K562 (cell line): ENCODE measurements around the gene ALG14. TPM values are rescaled to one million over a fixed set of nuclear protein-coding genes. Genes with fewer than 3 reads are reported as not detected.

Experiments used
- BACH1 ChIP-seq: fragments of 200-800 bp; sonication (Bioruptor generic); IDR thresholded peaks from 2 replicates; pipeline ENCODE4 v1.6.1; 2016; ENCODE audit warnings: missing genetic modification characterization, missing compliant biosample characterization
- E2F8 ChIP-seq: fragments of 450-650 bp; IDR thresholded peaks from 2 replicates; pipeline ENCODE4 v1.7.1; 2018; ENCODE audit warnings: mild to moderate bottlenecking, low read depth; ENCODE audit not compliant: partially characterized antibody
- ETV6 ChIP-seq, 3 experiments: fragments of 150-350 bp in 1 of 3; sonication (generic) in 1 of 3; formaldehyde crosslinking in 1 of 3; IDR thresholded peaks; 2 replicates each; pipeline versions ENCODE4 v1.6.1 to v1.8.0; 2014 to 2022; ENCODE audit warnings: borderline replicate concordance in 2 of 3, low read depth in 2 of 3, antibody characterized with exemption in 1 of 3, low read length in 1 of 3, mild to moderate bottlenecking in 1 of 3, missing genetic modification reagents in 1 of 3
- KAT7 ChIP-seq: sonication (generic); formaldehyde crosslinking; IDR thresholded peaks from 2 replicates; pipeline ENCODE4 v1.8.0; 2022; ENCODE audit warnings: missing genetic modification reagents, mild to moderate bottlenecking, borderline replicate concordance
- KDM4B ChIP-seq, 2 experiments: fragments of 450-650 bp in 1 of 2; sonication (generic) in 1 of 2; IDR thresholded peaks; 2 replicates each; pipeline ENCODE4 v1.6.1; 2016 to 2017; ENCODE audit warnings: borderline replicate concordance in 2 of 2, antibody characterized with exemption in 1 of 2, low read depth in 1 of 2, mild to moderate bottlenecking in 1 of 2
- KLF1 ChIP-seq: fragments of 450-650 bp; IDR thresholded peaks from 2 replicates; pipeline ENCODE4 v1.6.1; 2016; ENCODE audit warnings: missing genetic modification characterization, missing compliant biosample characterization
- PPARD ChIP-seq: fragments of 250-450 bp; sonication (Bioruptor Pico); IDR thresholded peaks from 2 replicates; pipeline ENCODE4 v1.8.0; 2022; ENCODE audit warnings: inconsistent platforms, mild to moderate bottlenecking, moderate library complexity
- TAF9B ChIP-seq: fragments of 450-650 bp; IDR thresholded peaks from 2 replicates; pipeline ENCODE4 v1.6.1; 2018; ENCODE audit warnings: mild to moderate bottlenecking; ENCODE audit not compliant: partially characterized antibody
- TSHZ1 ChIP-seq: fragments of 250-450 bp; sonication (Bioruptor Pico); IDR thresholded peaks from 2 replicates; pipeline ENCODE4 v1.4.0; 2020; ENCODE audit warnings: mild to moderate bottlenecking, moderate library complexity
- ZZZ3 ChIP-seq: fragments of 450-650 bp; IDR thresholded peaks from 2 replicates; pipeline ENCODE4 v1.6.1; 2016; ENCODE audit warnings: antibody characterized with exemption, mild to moderate bottlenecking, moderate library complexity
- polyA plus RNA-seq, 8 experiments: library from polyadenylated mRNA; depleted of rRNA in 4 of 8; stranded (reverse) in 5 of 8; unstranded in 3 of 8; fragments of >200 nt; fragmentation: Nextera tagmentation in 2 of 8; fragmentation: Illumina TruSeq in 1 of 8; extraction: Ambion mirVana in 2 of 8; extraction: Trizol in 1 of 8; gene quantifications; 2 replicates each; pipeline versions ENCODE4 v1.2.1 to v1.2.3, GENCODE V29; 2011 to 2014; ENCODE audit warnings: inconsistent platforms in 1 of 8, missing spikeins in 1 of 8
- total RNA-seq, 7 experiments: library from RNA; depleted of rRNA in 6 of 7; stranded (reverse); fragments of >200 nt in 6 of 7; fragmentation: Illumina TruSeq in 2 of 7; extraction: Trizol in 2 of 7; gene quantifications; 2 replicates each; pipeline versions ENCODE4 v1.2.1 to v1.2.3, GENCODE V29; 2011 to 2021; ENCODE audit warnings: low replicate concordance in 1 of 7
- TF ChIP-seq, protein P1 (sequence below): fragments of 200-800 bp; sonication (Bioruptor generic); IDR thresholded peaks from 2 replicates; pipeline ENCODE4 v1.6.1; 2016; ENCODE audit warnings: missing genetic modification characterization, missing compliant biosample characterization
- TF ChIP-seq, protein P2 (sequence below): fragments of 200-800 bp; sonication (Bioruptor generic); IDR thresholded peaks from 2 replicates; pipeline ENCODE4 v1.6.1; 2017; ENCODE audit warnings: missing genetic modification characterization, missing compliant biosample characterization

The ALG14 gene
- total and polyA plus RNA-seq, 9 of the 15 experiments (the other 6 are each of a cell fraction or from before 2014, with no cell fraction given), result 2.8 to 16.2 (median 4.9) TPM

DNA sequence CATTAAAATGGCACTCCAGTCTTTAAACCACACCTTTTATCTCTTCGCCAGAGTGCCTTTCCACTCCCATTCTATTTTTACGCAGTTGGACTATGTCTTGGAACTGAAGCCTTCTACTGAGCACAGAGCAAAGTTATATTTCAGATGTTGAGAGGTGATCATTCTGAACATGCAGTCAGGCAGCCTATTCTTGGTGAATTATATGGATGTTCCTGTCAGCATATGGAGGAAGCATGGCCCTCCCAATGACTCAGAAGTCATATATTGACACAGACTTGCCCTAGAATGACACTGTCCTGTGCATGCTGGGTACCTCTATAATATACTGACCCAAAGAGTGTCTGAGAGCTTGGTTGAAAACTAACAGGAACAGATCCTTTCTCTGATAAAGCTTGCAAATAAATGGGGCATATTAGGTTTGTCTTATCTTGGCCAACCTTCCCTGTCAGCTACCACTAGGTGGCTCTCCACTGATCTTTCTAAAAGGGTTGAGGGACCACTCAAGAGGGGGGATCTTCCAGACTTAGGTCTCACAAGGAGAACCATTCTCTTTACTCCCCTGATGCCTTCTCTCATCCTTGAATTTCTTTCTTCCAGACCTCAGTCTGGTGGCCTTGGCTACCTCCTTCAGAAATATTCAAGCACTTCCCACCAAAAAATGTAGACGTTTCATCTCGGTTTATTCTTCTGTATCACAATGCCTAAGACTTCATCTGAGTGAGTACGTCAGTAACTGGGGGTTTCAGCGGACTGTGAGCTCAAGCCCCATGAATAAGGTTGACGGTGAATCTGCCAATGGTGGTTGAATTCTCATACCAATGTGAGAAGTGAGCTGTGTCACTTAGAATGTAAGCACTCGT is 11.8 kb upstream of the ALG14 start (continued):
- TF ChIP-seq, protein P1, sequence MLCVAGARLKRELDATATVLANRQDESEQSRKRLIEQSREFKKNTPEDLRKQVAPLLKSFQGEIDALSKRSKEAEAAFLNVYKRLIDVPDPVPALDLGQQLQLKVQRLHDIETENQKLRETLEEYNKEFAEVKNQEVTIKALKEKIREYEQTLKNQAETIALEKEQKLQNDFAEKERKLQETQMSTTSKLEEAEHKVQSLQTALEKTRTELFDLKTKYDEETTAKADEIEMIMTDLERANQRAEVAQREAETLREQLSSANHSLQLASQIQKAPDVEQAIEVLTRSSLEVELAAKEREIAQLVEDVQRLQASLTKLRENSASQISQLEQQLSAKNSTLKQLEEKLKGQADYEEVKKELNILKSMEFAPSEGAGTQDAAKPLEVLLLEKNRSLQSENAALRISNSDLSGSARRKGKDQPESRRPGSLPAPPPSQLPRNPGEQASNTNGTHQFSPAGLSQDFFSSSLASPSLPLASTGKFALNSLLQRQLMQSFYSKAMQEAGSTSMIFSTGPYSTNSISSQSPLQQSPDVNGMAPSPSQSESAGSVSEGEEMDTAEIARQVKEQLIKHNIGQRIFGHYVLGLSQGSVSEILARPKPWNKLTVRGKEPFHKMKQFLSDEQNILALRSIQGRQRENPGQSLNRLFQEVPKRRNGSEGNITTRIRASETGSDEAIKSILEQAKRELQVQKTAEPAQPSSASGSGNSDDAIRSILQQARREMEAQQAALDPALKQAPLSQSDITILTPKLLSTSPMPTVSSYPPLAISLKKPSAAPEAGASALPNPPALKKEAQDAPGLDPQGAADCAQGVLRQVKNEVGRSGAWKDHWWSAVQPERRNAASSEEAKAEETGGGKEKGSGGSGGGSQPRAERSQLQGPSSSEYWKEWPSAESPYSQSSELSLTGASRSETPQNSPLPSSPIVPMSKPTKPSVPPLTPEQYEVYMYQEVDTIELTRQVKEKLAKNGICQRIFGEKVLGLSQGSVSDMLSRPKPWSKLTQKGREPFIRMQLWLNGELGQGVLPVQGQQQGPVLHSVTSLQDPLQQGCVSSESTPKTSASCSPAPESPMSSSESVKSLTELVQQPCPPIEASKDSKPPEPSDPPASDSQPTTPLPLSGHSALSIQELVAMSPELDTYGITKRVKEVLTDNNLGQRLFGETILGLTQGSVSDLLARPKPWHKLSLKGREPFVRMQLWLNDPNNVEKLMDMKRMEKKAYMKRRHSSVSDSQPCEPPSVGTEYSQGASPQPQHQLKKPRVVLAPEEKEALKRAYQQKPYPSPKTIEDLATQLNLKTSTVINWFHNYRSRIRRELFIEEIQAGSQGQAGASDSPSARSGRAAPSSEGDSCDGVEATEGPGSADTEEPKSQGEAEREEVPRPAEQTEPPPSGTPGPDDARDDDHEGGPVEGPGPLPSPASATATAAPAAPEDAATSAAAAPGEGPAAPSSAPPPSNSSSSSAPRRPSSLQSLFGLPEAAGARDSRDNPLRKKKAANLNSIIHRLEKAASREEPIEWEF (CRISPR knock-in tag), result no peak
- TF ChIP-seq KLF1 (tag) (no peak), TAF9B (no peak), TSHZ1 (no peak), KAT7 (CRISPR knock-in tag) (no peak), ZZZ3 (no peak), KDM4B (IDR thresholded peaks at IDR 0.05; ENCODE audit: borderline replicate concordance in 2 of 2, low read depth in 1 of 2) (no peak), E2F8 (peak; percentile 23), ETV6 (IDR thresholded peaks at IDR 0.05; ENCODE audit: borderline replicate concordance in 1 of 2, low read depth in 2 of 2, low read length in 1 of 2) (no peak), ETV6 (CRISPR knock-in tag; IDR thresholded peaks at IDR 0.05; ENCODE audit: borderline replicate concordance) (no peak), PPARD (no peak), BACH1 (tag) (peak; percentile 64; the same call in 1 of the 2 replicates)
- TF ChIP-seq, protein P2, sequence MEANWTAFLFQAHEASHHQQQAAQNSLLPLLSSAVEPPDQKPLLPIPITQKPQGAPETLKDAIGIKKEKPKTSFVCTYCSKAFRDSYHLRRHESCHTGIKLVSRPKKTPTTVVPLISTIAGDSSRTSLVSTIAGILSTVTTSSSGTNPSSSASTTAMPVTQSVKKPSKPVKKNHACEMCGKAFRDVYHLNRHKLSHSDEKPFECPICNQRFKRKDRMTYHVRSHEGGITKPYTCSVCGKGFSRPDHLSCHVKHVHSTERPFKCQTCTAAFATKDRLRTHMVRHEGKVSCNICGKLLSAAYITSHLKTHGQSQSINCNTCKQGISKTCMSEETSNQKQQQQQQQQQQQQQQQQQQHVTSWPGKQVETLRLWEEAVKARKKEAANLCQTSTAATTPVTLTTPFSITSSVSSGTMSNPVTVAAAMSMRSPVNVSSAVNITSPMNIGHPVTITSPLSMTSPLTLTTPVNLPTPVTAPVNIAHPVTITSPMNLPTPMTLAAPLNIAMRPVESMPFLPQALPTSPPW (CRISPR knock-in tag), result peak; percentile 42
